HG03175 (cell line): ENCODE data around the gene MXRA7.

Source experiments
- ATAC-seq: cut with Tn5 transposase; IDR thresholded peaks from one replicate; pipeline ENCODE4 v1.9.1; 2021; ENCODE audit warnings: mild to moderate bottlenecking, moderate library complexity; ENCODE audit not compliant: unreplicated experiment

Gene MXRA7

GRCh38 chr17:76697702-76698465 is 12.9 kb downstream of the MXRA7 start:
- ATAC-seq = no peak

GRCh38 chr17:76696763-76697701 is 13.7 kb downstream of the MXRA7 start:
- peak; percentile 61 for ATAC-seq

- ATAC-seq = no peak
Measured at GRCh38 chr17:76695059-76695831, 15.5 kb downstream of the MXRA7 start.

GRCh38 chr17:76691379-76692191 is 19.2 kb downstream of the MXRA7 start:
- ATAC-seq = no peak

GRCh38 chr17:76690596-76691280 is 20.0 kb downstream of the MXRA7 start:
- ATAC-seq = no peak

- no peak for ATAC-seq
Measured at GRCh38 chr17:76689859-76690258, 20.9 kb downstream of the MXRA7 start.

- no peak for ATAC-seq
Measured at GRCh38 chr17:76688165-76688622, 22.6 kb downstream of the MXRA7 start.

- ATAC-seq = no peak
Measured at GRCh38 chr17:76687298-76688164, 23.2 kb downstream of the MXRA7 start.

GRCh38 chr17:76686538-76687297 is 24.0 kb downstream of the MXRA7 start:
- ATAC-seq = no peak

- ATAC-seq = no peak
Measured at GRCh38 chr17:76685846-76686245, 24.9 kb downstream of the MXRA7 start.

GRCh38 chr17:76685366-76685765 is 25.4 kb downstream of the MXRA7 start:
- ATAC-seq = no peak

- ATAC-seq = no peak
Measured at GRCh38 chr17:76684756-76685155, 26.0 kb downstream of the MXRA7 start.

GRCh38 chr17:76683921-76684745 is 26.6 kb downstream of the MXRA7 start:
- no peak for ATAC-seq

- no peak for ATAC-seq
Measured at GRCh38 chr17:76683011-76683755, 27.6 kb downstream of the MXRA7 start.

- no peak for ATAC-seq
Measured at GRCh38 chr17:76682296-76682695, 28.5 kb downstream of the MXRA7 start.
